ENCODE results near the gene COL20A1.

The COL20A1 gene

GRCh38 chr20:63345328-63346100, 52.5 kb downstream of the COL20A1 start (continued):
- TF ChIP-seq ZBTB26 (tag by site-specific recombination; optimal IDR thresholded peaks at IDR 0.05) (no peak), ZNF629 (tag by site-specific recombination; IDR thresholded peaks at IDR 0.05) (no peak), ZNF423 (tag by site-specific recombination; IDR thresholded peaks at IDR 0.05) (0 out of 2 replicates have a peak, but pooled peaks have one; percentile 42), ZSCAN18 (tag by site-specific recombination; IDR thresholded peaks at IDR 0.05) (no peak), ZNF140 (tag by site-specific recombination; IDR thresholded peaks at IDR 0.05) (no peak), PRDM2 (tag by site-specific recombination; IDR thresholded peaks at IDR 0.05; ENCODE audit: borderline replicate concordance) (no peak), ZNF350 (tag by site-specific recombination; IDR thresholded peaks at IDR 0.05) (no peak), GLIS2 (tag by site-specific recombination; IDR thresholded peaks at IDR 0.05) (peak; percentile 35; the same call in 1 of the 2 replicates), ZNF155 (tag by site-specific recombination; IDR thresholded peaks at IDR 0.05) (no peak), ZNF24 (tag by site-specific recombination; IDR thresholded peaks at IDR 0.05) (no peak), ZNF544 (tag by site-specific recombination; IDR thresholded peaks at IDR 0.05) (no peak), ZBTB20 (tag by site-specific recombination; IDR thresholded peaks at IDR 0.05) (peak; percentile 68), GFI1B (tag by site-specific recombination; IDR thresholded peaks at IDR 0.05) (no peak), MZF1 (tag by site-specific recombination; IDR thresholded peaks at IDR 0.05; ENCODE audit: borderline replicate concordance) (no peak), SALL2 (tag by site-specific recombination; IDR thresholded peaks at IDR 0.05; ENCODE audit: borderline replicate concordance) (no peak), REST (tag by site-specific recombination; IDR thresholded peaks at IDR 0.05) (no peak), IKZF3 (tag by site-specific recombination; IDR thresholded peaks at IDR 0.05) (no peak), PBX3 (CRISPR knock-in tag; IDR thresholded peaks at IDR 0.05) (no peak), ZNF146 (tag by site-specific recombination; IDR thresholded peaks at IDR 0.05) (no peak), ZNF239 (tag by site-specific recombination; IDR thresholded peaks at IDR 0.05) (no peak), ZNF341 (tag by site-specific recombination; IDR thresholded peaks at IDR 0.05; ENCODE audit: low read depth) (no peak), OSR2 (tag by site-specific recombination; IDR thresholded peaks at IDR 0.05) (no peak), GLI4 (tag by site-specific recombination; IDR thresholded peaks at IDR 0.05) (no peak), YY2 (tag by site-specific recombination; IDR thresholded peaks at IDR 0.05) (no peak), ZFHX2 (tag by site-specific recombination; conservative IDR thresholded peaks at IDR 0.05) (0 out of 2 replicates have a peak, but pooled peaks have one; percentile 6), ZNF600 (tag by site-specific recombination; IDR thresholded peaks at IDR 0.05) (no peak), SCRT2 (tag by site-specific recombination; IDR thresholded peaks at IDR 0.05) (no peak), ZNF621 (tag by site-specific recombination; IDR thresholded peaks at IDR 0.05) (no peak)

Data from HEK293 (cell line).